NCI-H2196 treated with DMSO at 0.1 percent for 48 hours (cell line): ENCODE results near the gene BMPR1A.

Source experiments
- DNase-seq: peaks from one replicate; lab custom pipeline; 2025; ENCODE audit not compliant: unreplicated experiment; lab: John Stamatoyannopoulos, UW

The BMPR1A gene

GRCh38 chr10:86953747-86954680 lies 197.6 kb downstream of the BMPR1A start:
- no peak for DNase-seq

GRCh38 chr10:86954681-86955500 lies 198.5 kb downstream of the BMPR1A start:
- no peak for DNase-seq

- no peak for DNase-seq
Measured at GRCh38 chr10:86955501-86956194, 199.2 kb downstream of the BMPR1A start.

GRCh38 chr10:86956195-86956847 lies 199.9 kb downstream of the BMPR1A start:
- DNase-seq = no peak

- DNase-seq = no peak
Measured at GRCh38 chr10:86956848-86957448, 200.5 kb downstream of the BMPR1A start.

GRCh38 chr10:86957471-86958115 lies 201.2 kb downstream of the BMPR1A start, which contains the start of gene MMRN2:
MMRN2 (minus strand) TSS chr10:86957615; CDS start chr10:86957541, 74 bp downstream.
- DNase-seq = no peak

- DNase-seq = no peak
Measured at GRCh38 chr10:86958116-86958900, 201.9 kb downstream of the BMPR1A start, which contains the start of gene SNCG. SNCG (plus strand) TSS chr10:86958599; CDS start chr10:86958698, 99 bp downstream.

- DNase-seq = no peak
Measured at GRCh38 chr10:86958901-86959736, 202.7 kb downstream of the BMPR1A start.

- DNase-seq = no peak
Measured at GRCh38 chr10:86959737-86960002, 203.3 kb downstream of the BMPR1A start.

GRCh38 chr10:86960003-86960862 lies 203.8 kb downstream of the BMPR1A start:
- no peak for DNase-seq

- no peak for DNase-seq
Measured at GRCh38 chr10:86960863-86961434, 204.5 kb downstream of the BMPR1A start.

GRCh38 chr10:86961481-86962091 lies 205.2 kb downstream of the BMPR1A start:
- no peak for DNase-seq

- DNase-seq = no peak
Measured at GRCh38 chr10:86962136-86962980, 205.9 kb downstream of the BMPR1A start.

- no peak for DNase-seq
Measured at GRCh38 chr10:86962981-86963310, 206.5 kb downstream of the BMPR1A start.

- no peak for DNase-seq
Measured at GRCh38 chr10:86963341-86963919, 207.0 kb downstream of the BMPR1A start.
